Measurements from ENCODE around the gene PHF20.
"Not testable (repeated sequence)": the region's sequence is repeated elsewhere in the genome, so short reads cannot be mapped to it uniquely, and the experiment has no call there.

DNA sequence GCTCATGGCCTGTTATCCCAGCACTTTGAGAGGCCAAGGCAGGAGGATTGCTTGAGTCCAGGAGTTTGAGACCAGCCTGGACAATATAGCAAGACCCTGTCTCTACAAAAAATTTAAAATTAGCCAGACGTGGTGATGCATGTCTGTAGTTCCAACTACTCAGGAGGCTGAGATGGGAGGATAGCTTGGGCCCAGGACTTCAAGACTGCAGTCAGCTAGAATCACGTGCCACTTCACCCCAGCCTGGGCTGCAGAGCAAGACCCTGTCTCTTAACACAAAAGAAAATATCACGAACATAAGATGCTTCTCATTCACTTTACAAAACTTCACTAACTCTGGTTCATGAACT lies 27.3 kb upstream of the PHF20 start:
- not testable (repeated sequence) for TF ChIP-seq POLR2A (IDR thresholded peaks at IDR 0.05)
- TF ChIP-seq, protein P1, sequence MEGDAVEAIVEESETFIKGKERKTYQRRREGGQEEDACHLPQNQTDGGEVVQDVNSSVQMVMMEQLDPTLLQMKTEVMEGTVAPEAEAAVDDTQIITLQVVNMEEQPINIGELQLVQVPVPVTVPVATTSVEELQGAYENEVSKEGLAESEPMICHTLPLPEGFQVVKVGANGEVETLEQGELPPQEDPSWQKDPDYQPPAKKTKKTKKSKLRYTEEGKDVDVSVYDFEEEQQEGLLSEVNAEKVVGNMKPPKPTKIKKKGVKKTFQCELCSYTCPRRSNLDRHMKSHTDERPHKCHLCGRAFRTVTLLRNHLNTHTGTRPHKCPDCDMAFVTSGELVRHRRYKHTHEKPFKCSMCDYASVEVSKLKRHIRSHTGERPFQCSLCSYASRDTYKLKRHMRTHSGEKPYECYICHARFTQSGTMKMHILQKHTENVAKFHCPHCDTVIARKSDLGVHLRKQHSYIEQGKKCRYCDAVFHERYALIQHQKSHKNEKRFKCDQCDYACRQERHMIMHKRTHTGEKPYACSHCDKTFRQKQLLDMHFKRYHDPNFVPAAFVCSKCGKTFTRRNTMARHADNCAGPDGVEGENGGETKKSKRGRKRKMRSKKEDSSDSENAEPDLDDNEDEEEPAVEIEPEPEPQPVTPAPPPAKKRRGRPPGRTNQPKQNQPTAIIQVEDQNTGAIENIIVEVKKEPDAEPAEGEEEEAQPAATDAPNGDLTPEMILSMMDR (IDR thresholded peaks at IDR 0.05), result not testable (repeated sequence)

Data from lower leg skin (tissue), 3 donors.